H4 (cell line): ENCODE data around the gene GGT6. TPM values are rescaled to one million over a fixed set of nuclear protein-coding genes. Genes with fewer than 3 reads are reported as not detected.

ENCODE experiments used
- DNase-seq: peaks from one replicate; pipeline ENCODE4 v3.0.0-alpha.2; 2015; ENCODE audit warnings: low spot score
- total RNA-seq: library from RNA; depleted of rRNA; stranded (reverse); fragments of >200 nt; shearing (Covaris generic); gene quantifications from 2 replicates; pipeline ENCODE4 v1.2.3, GENCODE V29; 2014

Gene GGT6
- total RNA-seq, 1 experiment from 2014 or later = not detected

- no peak for DNase-seq
These were observed 20.7 kb downstream of the GGT6 start for GRCh38 chr17:4539576-4540223.

- DNase-seq = no peak
These were observed 21.4 kb downstream of the GGT6 start for GRCh38 chr17:4539025-4539424.

GRCh38 chr17:4538236-4539002 lies 22.0 kb downstream of the GGT6 start:
- no peak for DNase-seq

- no peak for DNase-seq
These were observed 22.7 kb downstream of the GGT6 start for GRCh38 chr17:4537451-4538235.

- no peak for DNase-seq
These were observed 23.5 kb downstream of the GGT6 start for GRCh38 chr17:4536742-4537411.

- DNase-seq = no peak
These were observed 24.1 kb downstream of the GGT6 start for GRCh38 chr17:4536259-4536741.

GRCh38 chr17:4535667-4536258 lies 24.6 kb downstream of the GGT6 start:
- DNase-seq = no peak

GRCh38 chr17:4534928-4535666 lies 25.3 kb downstream of the GGT6 start:
- no peak for DNase-seq

GRCh38 chr17:4534515-4534914 lies 25.9 kb downstream of the GGT6 start:
- no peak for DNase-seq

GRCh38 chr17:4533523-4534504 lies 26.6 kb downstream of the GGT6 start:
- DNase-seq = peak; percentile 42

GRCh38 chr17:4532860-4533522 lies 27.4 kb downstream of the GGT6 start:
- no peak for DNase-seq

- DNase-seq = no peak
These were observed 28.2 kb downstream of the GGT6 start for GRCh38 chr17:4531988-4532736.

- DNase-seq = no peak
These were observed 29.3 kb downstream of the GGT6 start for GRCh38 chr17:4530799-4531730.

GRCh38 chr17:4529533-4530152 lies 30.7 kb downstream of the GGT6 start:
- DNase-seq = no peak

GRCh38 chr17:4527566-4528125 lies 32.7 kb downstream of the GGT6 start:
- DNase-seq = no peak

GRCh38 chr17:4527134-4527533 lies 33.2 kb downstream of the GGT6 start:
- DNase-seq = no peak
